ENCODE measurements around the gene MAP3K3. TPM values are rescaled to one million over a fixed set of nuclear protein-coding genes. Genes with fewer than 3 reads are reported as not detected.

Gene MAP3K3
- total and polyA plus RNA-seq, 9 donors: 32.2 to 41.0 (median 36.3) TPM

GRCh38 chr17:63689479-63689878, 67.3 kb downstream of the MAP3K3 start:
- no peak for DNase-seq
- Histone ChIP-seq H3K9me3 (no peaks in the 10 kb centered on the region), H3K27ac (no peak overlapping the region), H3K27me3 (no peaks in the 10 kb centered on the region), H3K36me3 (no peaks in the 10 kb centered on the region), H3K4me3 (no peak overlapping the region), H3K4me1 (ENCODE audit: insufficient read depth) (no peaks in the 10 kb centered on the region)
- TF ChIP-seq CTCF (IDR thresholded peaks at IDR 0.05) (no peak), EP300 (IDR thresholded peaks at IDR 0.05) (no peak), POLR2A (IDR thresholded peaks at IDR 0.05) (no peak)
- intact Hi-C loops (cut with DNase I): no loop called here
- 96 to 98% (median 96%) methylated on average over 14 of the region's 14 CpGs for WGBS, 3 donors

- Histone ChIP-seq H3K4me1 (ENCODE audit: insufficient read depth) (no peaks in the 10 kb centered on the region), H3K4me3 (no peak overlapping the region), H3K9me3 (no peaks in the 10 kb centered on the region), H3K27ac (no peak overlapping the region), H3K36me3 (no peaks in the 10 kb centered on the region), H3K27me3 (no peaks in the 10 kb centered on the region)
- intact Hi-C loops (cut with DNase I): no loop called here
- TF ChIP-seq CTCF (IDR thresholded peaks at IDR 0.05): no peak
- no peak for TF ChIP-seq POLR2A (IDR thresholded peaks at IDR 0.05)
- TF ChIP-seq EP300 (IDR thresholded peaks at IDR 0.05): no peak
- 93 to 95% (median 94%) methylated on average over 11 of the region's 11 CpGs for WGBS, 3 donors
- no peak for DNase-seq
Measured at GRCh38 chr17:63692195-63692816, 70.1 kb downstream of the MAP3K3 start.

- intact Hi-C loops (cut with DNase I): no loop called here
Measured at GRCh38 chr17:63693411-63694113, 71.3 kb downstream of the MAP3K3 start.

More at GRCh38 chr17:63693411-63694113, 71.3 kb downstream of the MAP3K3 start:
- DNase-seq: no peak
- 73 to 83% (median 76%) methylated on average over 18 of the region's 18 CpGs for WGBS, 3 donors
- Histone ChIP-seq H3K9me3 (no peaks in the 10 kb centered on the region), H3K4me3 (no peak overlapping the region), H3K27ac (no peak overlapping the region), H3K27me3 (no peaks in the 10 kb centered on the region), H3K4me1 (ENCODE audit: insufficient read depth) (no peaks in the 10 kb centered on the region), H3K36me3 (no peaks in the 10 kb centered on the region)
- TF ChIP-seq CTCF (IDR thresholded peaks at IDR 0.05): no peak
- TF ChIP-seq EP300 (IDR thresholded peaks at IDR 0.05): no peak
- TF ChIP-seq POLR2A (IDR thresholded peaks at IDR 0.05): no peak

Measured in ovary (tissue), 9 donors.